ENCODE measurements around the gene KCNIP3.

The KCNIP3 gene

DNA sequence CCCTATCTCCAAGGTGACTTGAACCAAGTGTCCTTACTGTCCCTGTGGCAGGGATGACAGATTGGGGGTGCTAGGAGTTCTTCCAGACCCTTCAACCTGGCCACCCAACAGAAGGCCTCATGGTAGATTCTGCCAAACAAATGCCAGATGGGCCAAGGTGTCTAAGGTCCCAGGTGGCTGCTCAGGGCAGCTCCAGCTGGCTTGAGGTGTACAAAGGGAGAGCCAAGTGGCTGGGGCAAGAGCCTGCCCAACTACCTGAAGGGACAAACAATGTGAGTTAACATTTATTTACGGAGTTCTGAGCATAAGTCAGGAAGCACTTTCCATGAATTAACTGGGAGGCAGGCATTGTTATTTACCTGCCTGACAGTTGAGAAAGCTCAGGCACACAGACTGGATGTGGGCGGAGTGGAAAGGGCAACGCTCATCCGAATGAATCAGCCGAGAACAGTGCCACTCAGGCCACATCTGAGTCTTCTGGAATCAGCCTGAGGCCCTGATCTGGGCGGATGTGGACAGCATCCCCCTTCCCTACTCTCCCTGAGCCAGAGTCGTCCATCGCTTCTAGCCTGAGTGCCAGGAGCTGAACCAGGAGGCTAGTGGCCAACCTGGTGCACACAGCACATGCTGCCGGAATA lies 4.4 kb upstream of the KCNIP3 start:
- TF ChIP-seq, protein P1, sequence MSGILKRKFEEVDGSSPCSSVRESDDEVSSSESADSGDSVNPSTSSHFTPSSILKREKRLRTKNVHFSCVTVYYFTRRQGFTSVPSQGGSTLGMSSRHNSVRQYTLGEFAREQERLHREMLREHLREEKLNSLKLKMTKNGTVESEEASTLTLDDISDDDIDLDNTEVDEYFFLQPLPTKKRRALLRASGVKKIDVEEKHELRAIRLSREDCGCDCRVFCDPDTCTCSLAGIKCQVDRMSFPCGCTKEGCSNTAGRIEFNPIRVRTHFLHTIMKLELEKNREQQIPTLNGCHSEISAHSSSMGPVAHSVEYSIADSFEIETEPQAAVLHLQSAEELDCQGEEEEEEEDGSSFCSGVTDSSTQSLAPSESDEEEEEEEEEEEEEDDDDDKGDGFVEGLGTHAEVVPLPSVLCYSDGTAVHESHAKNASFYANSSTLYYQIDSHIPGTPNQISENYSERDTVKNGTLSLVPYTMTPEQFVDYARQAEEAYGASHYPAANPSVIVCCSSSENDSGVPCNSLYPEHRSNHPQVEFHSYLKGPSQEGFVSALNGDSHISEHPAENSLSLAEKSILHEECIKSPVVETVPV (CRISPR knock-in tag; IDR thresholded peaks at IDR 0.05) = no peak
- TF ChIP-seq GLIS3 (CRISPR knock-in tag; IDR thresholded peaks at IDR 0.05) (no peak), ZNF8 (CRISPR knock-in tag; IDR thresholded peaks at IDR 0.05) (no peak), BACH2 (CRISPR knock-in tag; IDR thresholded peaks at IDR 0.05; ENCODE audit: borderline replicate concordance) (no peak), ZFP3 (CRISPR knock-in tag; IDR thresholded peaks at IDR 0.05) (no peak), ISL1 (CRISPR knock-in tag; IDR thresholded peaks at IDR 0.05) (no peak), OSR1 (CRISPR knock-in tag; IDR thresholded peaks at IDR 0.05) (no peak), POU6F1 (CRISPR knock-in tag; IDR thresholded peaks at IDR 0.05; ENCODE audit: borderline replicate concordance, low read depth) (no peak), CREB5 (CRISPR knock-in tag; IDR thresholded peaks at IDR 0.05; ENCODE audit: low read depth) (no peak), TOX (CRISPR knock-in tag; IDR thresholded peaks at IDR 0.05; ENCODE audit: borderline replicate concordance) (no peak), PPARA (CRISPR knock-in tag; IDR thresholded peaks at IDR 0.05; ENCODE audit: borderline replicate concordance) (no peak), ESRRG (CRISPR knock-in tag; IDR thresholded peaks at IDR 0.05) (no peak), RARB (CRISPR knock-in tag; IDR thresholded peaks at IDR 0.05) (no peak), SNAI2 (CRISPR knock-in tag; IDR thresholded peaks at IDR 0.05) (no peak), ZC3H10 (CRISPR knock-in tag; IDR thresholded peaks at IDR 0.05) (no peak), TCF4 (CRISPR knock-in tag; IDR thresholded peaks at IDR 0.05; ENCODE audit: borderline replicate concordance) (no peak), CSDC2 (CRISPR knock-in tag; IDR thresholded peaks at IDR 0.05) (no peak)
- TF ChIP-seq, protein P2, sequence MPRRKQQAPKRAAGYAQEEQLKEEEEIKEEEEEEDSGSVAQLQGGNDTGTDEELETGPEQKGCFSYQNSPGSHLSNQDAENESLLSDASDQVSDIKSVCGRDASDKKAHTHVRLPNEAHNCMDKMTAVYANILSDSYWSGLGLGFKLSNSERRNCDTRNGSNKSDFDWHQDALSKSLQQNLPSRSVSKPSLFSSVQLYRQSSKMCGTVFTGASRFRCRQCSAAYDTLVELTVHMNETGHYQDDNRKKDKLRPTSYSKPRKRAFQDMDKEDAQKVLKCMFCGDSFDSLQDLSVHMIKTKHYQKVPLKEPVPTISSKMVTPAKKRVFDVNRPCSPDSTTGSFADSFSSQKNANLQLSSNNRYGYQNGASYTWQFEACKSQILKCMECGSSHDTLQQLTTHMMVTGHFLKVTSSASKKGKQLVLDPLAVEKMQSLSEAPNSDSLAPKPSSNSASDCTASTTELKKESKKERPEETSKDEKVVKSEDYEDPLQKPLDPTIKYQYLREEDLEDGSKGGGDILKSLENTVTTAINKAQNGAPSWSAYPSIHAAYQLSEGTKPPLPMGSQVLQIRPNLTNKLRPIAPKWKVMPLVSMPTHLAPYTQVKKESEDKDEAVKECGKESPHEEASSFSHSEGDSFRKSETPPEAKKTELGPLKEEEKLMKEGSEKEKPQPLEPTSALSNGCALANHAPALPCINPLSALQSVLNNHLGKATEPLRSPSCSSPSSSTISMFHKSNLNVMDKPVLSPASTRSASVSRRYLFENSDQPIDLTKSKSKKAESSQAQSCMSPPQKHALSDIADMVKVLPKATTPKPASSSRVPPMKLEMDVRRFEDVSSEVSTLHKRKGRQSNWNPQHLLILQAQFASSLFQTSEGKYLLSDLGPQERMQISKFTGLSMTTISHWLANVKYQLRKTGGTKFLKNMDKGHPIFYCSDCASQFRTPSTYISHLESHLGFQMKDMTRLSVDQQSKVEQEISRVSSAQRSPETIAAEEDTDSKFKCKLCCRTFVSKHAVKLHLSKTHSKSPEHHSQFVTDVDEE (CRISPR knock-in tag; IDR thresholded peaks at IDR 0.05) = no peak
- TF ChIP-seq, protein P3, sequence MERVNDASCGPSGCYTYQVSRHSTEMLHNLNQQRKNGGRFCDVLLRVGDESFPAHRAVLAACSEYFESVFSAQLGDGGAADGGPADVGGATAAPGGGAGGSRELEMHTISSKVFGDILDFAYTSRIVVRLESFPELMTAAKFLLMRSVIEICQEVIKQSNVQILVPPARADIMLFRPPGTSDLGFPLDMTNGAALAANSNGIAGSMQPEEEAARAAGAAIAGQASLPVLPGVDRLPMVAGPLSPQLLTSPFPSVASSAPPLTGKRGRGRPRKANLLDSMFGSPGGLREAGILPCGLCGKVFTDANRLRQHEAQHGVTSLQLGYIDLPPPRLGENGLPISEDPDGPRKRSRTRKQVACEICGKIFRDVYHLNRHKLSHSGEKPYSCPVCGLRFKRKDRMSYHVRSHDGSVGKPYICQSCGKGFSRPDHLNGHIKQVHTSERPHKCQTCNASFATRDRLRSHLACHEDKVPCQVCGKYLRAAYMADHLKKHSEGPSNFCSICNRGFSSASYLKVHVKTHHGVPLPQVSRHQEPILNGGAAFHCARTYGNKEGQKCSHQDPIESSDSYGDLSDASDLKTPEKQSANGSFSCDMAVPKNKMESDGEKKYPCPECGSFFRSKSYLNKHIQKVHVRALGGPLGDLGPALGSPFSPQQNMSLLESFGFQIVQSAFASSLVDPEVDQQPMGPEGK (CRISPR knock-in tag; IDR thresholded peaks at IDR 0.05; ENCODE audit: borderline replicate concordance) = no peak
- ATAC-seq = no peak

DNA sequence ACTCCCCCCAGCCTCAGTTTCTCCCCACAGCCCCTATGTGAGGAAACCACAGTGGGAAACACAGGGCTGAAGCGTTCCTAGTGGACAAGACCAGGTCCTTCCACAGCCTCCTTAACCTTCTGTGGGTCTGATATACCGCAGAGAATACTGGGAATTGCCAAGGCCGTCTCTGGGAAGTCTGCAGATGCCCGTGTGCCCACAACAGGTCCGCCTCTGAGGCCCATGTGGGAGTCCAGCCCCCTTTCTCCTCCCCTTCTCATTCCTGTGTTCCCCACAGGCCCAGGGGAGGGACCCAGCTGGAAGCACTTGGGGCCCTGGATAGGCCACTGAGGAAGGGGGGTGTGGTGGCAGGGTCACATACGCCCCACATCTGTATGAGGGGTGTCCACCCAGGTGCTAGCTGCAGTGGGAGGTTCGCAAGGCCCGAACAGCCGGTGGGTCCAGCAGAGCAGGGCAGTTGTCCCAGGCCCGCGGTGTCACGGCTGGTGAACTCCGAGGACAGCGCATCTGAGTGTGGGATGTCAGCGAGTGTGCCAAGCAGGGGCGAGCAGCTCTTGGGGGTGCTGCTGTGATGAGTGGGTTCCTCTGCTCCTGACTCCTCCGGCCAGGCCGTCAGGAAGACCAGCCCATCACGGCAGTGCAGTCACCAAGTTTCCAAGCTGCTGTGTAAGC lies 2.4 kb upstream of the KCNIP3 start:
- ATAC-seq = no peak
- no peak for TF ChIP-seq ZNF8 (CRISPR knock-in tag; IDR thresholded peaks at IDR 0.05)
- TF ChIP-seq, protein P2 (CRISPR knock-in tag; IDR thresholded peaks at IDR 0.05) = no peak
- TF ChIP-seq ZNF70 (CRISPR knock-in tag; IDR thresholded peaks at IDR 0.05) = no peak
